HepG2 (cell line): ENCODE data around the gene AKT3. TPM values are rescaled to one million over a fixed set of nuclear protein-coding genes. Genes with fewer than 3 reads are reported as not detected.

Experiments used
- ATAC-seq: fragments of 200-7000 bp; cut with Tn5 transposase; 3 replicates; pipeline ENCODE4 v1.9.1; 2020; ENCODE audit warnings: mild to moderate bottlenecking, moderate library complexity
- BruUV-seq: library from RNA; stranded (reverse); fragments of 400-500 nt; replicated peaks from 2 replicates; lab custom pipeline; 2021; lab: Mats Ljungman, UMichigan
- CTCF ChIA-PET: fragments of 300-600 bp; formaldehyde crosslinking; extraction: SDS; loops from one replicate; lab custom pipeline; 2021; ENCODE audit warnings: low total read pairs, inconsistent platforms, low intra/inter-chr PET ratio; lab: Yijun Ruan, JAX
- POLR2A ChIA-PET: fragments of 350-600 bp; sonication (Branson Sonifier 250); formaldehyde crosslinking; loops from one replicate; lab custom pipeline; 2020; ENCODE audit warnings: antibody characterized with exemption, inconsistent platforms; lab: Yijun Ruan, JAX
- DNase-seq: peaks from one replicate; pipeline ENCODE4 v3.0.0-alpha.2; 2015; ENCODE audit warnings: low spot score
- FAIRE-seq: peaks from 3 replicates; lab custom pipeline; 2011; peaks lifted over from hg19 to GRCh38; lab: Jason Lieb, UNC
- H2AFZ ChIP-seq: one replicate; pipeline ENCODE4 v1.6.1; 2011; ENCODE audit warnings: low read length, inconsistent platforms
- H3K27ac ChIP-seq: fragments of 300-600 bp; 3 replicates; pipeline ENCODE4 v1.8.0; 2011; ENCODE audit warnings: mixed run types, mild to moderate bottlenecking, mixed read lengths, low read length, inconsistent platforms; ENCODE audit not compliant: insufficient read depth; ENCODE audit errors: extremely low read length
- H3K27me3 ChIP-seq, 2 experiments: fragments of 200-600 bp in 1 of 2; 2 replicates in 1 of 2; 3 replicates in 1 of 2; pipeline versions ENCODE4 v1.6.0 to v1.8.0; 2011; ENCODE audit warnings: low read length in 2 of 2, mild to moderate bottlenecking in 2 of 2, moderate library complexity in 2 of 2, inconsistent platforms in 1 of 2; ENCODE audit not compliant: insufficient read depth in 2 of 2, control insufficient read depth in 1 of 2
- H3K36me3 ChIP-seq, 2 experiments: fragments of 200-600 bp in 1 of 2; replicated peaks in 1 of 2; 2 replicates in 1 of 2; 3 replicates in 1 of 2; pipeline versions ENCODE4 v1.5.1 to v1.8.0; 2011; ENCODE audit warnings: low read length in 2 of 2, inconsistent platforms in 1 of 2; ENCODE audit not compliant: insufficient read depth in 2 of 2, control insufficient read depth in 1 of 2
- H3K4me1 ChIP-seq: 2 replicates; pipeline ENCODE4 v1.5.1; 2012; ENCODE audit warnings: low read length, inconsistent platforms; ENCODE audit not compliant: insufficient read depth
- H3K4me2 ChIP-seq: 2 replicates; pipeline ENCODE4 v1.6.0; 2011; ENCODE audit warnings: low read depth, low read length, inconsistent platforms
- H3K4me3 ChIP-seq, 3 experiments: fragments of 200-600 bp in 1 of 3; sonication (generic), shearing (Covaris generic) in 1 of 3; replicated peaks in 1 of 3; 2 replicates each; pipeline ENCODE4 v1.5.1; 2011 to 2016; ENCODE audit warnings: low read length in 3 of 3, inconsistent platforms in 2 of 3, low read depth in 2 of 3, mild to moderate bottlenecking in 2 of 3, control low read depth in 1 of 3, mixed read lengths in 1 of 3; ENCODE audit not compliant: insufficient read depth in 1 of 3
- H3K79me2 ChIP-seq: one replicate; pipeline ENCODE4 v1.6.1; 2011; ENCODE audit warnings: low read length, inconsistent platforms; ENCODE audit not compliant: insufficient read depth
- H3K9ac ChIP-seq: 2 replicates; pipeline ENCODE4 v1.6.0; 2011; ENCODE audit warnings: mild to moderate bottlenecking, low read depth, low read length, inconsistent platforms; ENCODE audit not compliant: insufficient read depth
- H3K9me3 ChIP-seq: 2 replicates; pipeline ENCODE4 v1.5.1; 2012; ENCODE audit warnings: mild to moderate bottlenecking, low read length
- H4K20me1 ChIP-seq: 2 replicates; pipeline ENCODE4 v1.6.0; 2011; ENCODE audit warnings: inconsistent platforms, mild to moderate bottlenecking, low read length, moderate library complexity; ENCODE audit not compliant: insufficient read depth
- BRCA1 ChIP-seq: sonication (generic); formaldehyde crosslinking; IDR thresholded peaks from 2 replicates; pipeline ENCODE4 v1.4.0; 2020; ENCODE audit warnings: missing genetic modification reagents
- CAMTA2 ChIP-seq: sonication (generic); formaldehyde crosslinking; IDR thresholded peaks from 2 replicates; pipeline ENCODE4 v1.4.0; 2020; ENCODE audit warnings: mild to moderate bottlenecking, missing genetic modification reagents, borderline replicate concordance
- HINFP ChIP-seq: sonication (generic); formaldehyde crosslinking; IDR thresholded peaks from 2 replicates; pipeline ENCODE4 v1.4.0; 2020; ENCODE audit warnings: low read depth, mild to moderate bottlenecking, missing genetic modification reagents
- NCOA1 ChIP-seq: sonication (generic); formaldehyde crosslinking; IDR thresholded peaks from 2 replicates; pipeline ENCODE4 v1.9.0; 2021; ENCODE audit warnings: missing genetic modification reagents
- SAFB2 ChIP-seq: sonication (generic); formaldehyde crosslinking; IDR thresholded peaks from 2 replicates; pipeline ENCODE4 v1.5.1; 2020; ENCODE audit warnings: missing genetic modification reagents, low read depth, mild to moderate bottlenecking, borderline replicate concordance
- ZNF281 ChIP-seq: sonication (generic); formaldehyde crosslinking; IDR thresholded peaks from 2 replicates; pipeline ENCODE4 v1.4.0; 2020; ENCODE audit warnings: missing genetic modification reagents, borderline replicate concordance
- ZNF432 ChIP-seq: sonication (generic); formaldehyde crosslinking; IDR thresholded peaks from 2 replicates; pipeline ENCODE4 v1.5.0; 2020; ENCODE audit warnings: missing genetic modification reagents, mild to moderate bottlenecking, borderline replicate concordance
- ZNF547 ChIP-seq: sonication (generic); formaldehyde crosslinking; IDR thresholded peaks from 2 replicates; pipeline ENCODE4 v1.5.1; 2020; ENCODE audit warnings: mild to moderate bottlenecking, missing genetic modification reagents
- whole genome bisulfite sequencing: methylation state at CpG from one replicate; pipeline ENCODE4 v1.1.6; 2017; ENCODE audit warnings: low lambda C conversion rate; 5-methylcytosine and 5-hydroxymethylcytosine counted together
- in situ Hi-C: cut with HindIII; loops from 2 replicates; pipeline ENCODE4 v1.10.0; 2017; ENCODE audit warnings: low pct_unique_long_range_greater_than_20kb; ENCODE audit not compliant: extremely low pct_ligation_motif_present
- intact Hi-C: fragments of 100-400 bp; cut with micrococcal nuclease; formaldehyde crosslinking; loops from one replicate; pipeline ENCODE4 v1.10.0; 2022; ENCODE audit not compliant: unreplicated experiment
- polyA plus RNA-seq, 8 experiments: library from polyadenylated mRNA; depleted of rRNA in 3 of 8; stranded (reverse) in 7 of 8; unstranded in 1 of 8; fragments of >200 nt; fragmentation: Illumina TruSeq in 4 of 8; extraction: Trizol in 4 of 8; gene quantifications; 2 replicates each; pipeline versions ENCODE4 v1.2.1 to v1.2.3, GENCODE V29; 2011 to 2016; ENCODE audit warnings: low read depth in 4 of 8, missing spikeins in 1 of 8, mixed read lengths in 1 of 8; ENCODE audit not compliant: insufficient read depth in 1 of 8
- total RNA-seq, 5 experiments: library from RNA; depleted of rRNA; stranded (reverse); fragments of >200 nt; fragmentation: Illumina TruSeq; extraction: Trizol; gene quantifications; 2 replicates each; pipeline ENCODE4 v1.2.3, GENCODE V29; 2016; ENCODE audit warnings: low read depth in 1 of 5
- TF ChIP-seq, protein P1 (sequence below): sonication (generic); formaldehyde crosslinking; IDR thresholded peaks from 2 replicates; pipeline ENCODE4 v1.4.0; 2020; ENCODE audit warnings: missing genetic modification reagents, borderline replicate concordance
- TF ChIP-seq, protein P2 (sequence below): sonication (generic); formaldehyde crosslinking; IDR thresholded peaks from 2 replicates; pipeline ENCODE4 v1.4.0; 2020; ENCODE audit warnings: missing genetic modification reagents

AKT3 gene
- total and polyA plus RNA-seq, 2 of the 13 experiments (the other 11 are each of a cell fraction or from before 2014, with no cell fraction given) = 0.07 TPM

DNA sequence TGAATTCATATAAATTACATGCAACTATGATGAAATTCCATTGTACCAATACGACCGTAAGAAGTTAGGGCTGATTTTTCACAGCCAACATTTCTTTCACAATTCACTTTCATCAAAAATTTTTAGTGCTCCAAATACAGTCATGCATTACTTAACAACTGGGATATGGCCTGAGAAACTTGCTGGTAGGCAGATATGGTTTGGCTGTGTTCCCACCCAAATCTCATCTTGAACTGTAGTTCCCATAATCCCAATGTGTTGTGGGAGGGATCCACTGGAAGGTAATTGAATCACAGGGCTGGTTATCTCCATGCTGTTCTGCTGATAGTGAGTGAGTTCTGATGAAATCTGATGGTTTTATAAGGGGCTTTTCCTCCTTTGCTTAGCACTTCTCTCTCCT lies 244.4 kb downstream of the AKT3 start:
- WGBS = 53% methylated on average over 2 of the region's 2 CpGs
- Histone ChIP-seq H3K27me3 (no peaks in the 10 kb centered on the region), H3K4me1 (no peaks in the 10 kb centered on the region), H3K4me2 (no peak overlapping the region), H3K36me3 (no peaks in the 10 kb centered on the region), H3K27ac (no peak overlapping the region), H3K79me2 (no peaks in the 10 kb centered on the region), H3K9ac (no peak overlapping the region), H3K9me3 (peaks cover 9% of the 10 kb centered on the region), H3K4me3 (no peak overlapping the region), H2AFZ (no peak overlapping the region), H4K20me1 (no peaks in the 10 kb centered on the region)
- DNase-seq (no peak), ATAC-seq (no peak), FAIRE-seq (no peak)
- in situ Hi-C loops = no loop called here
- intact Hi-C loops = no loop called here
- BruUV-seq = no TSS peak
- CTCF ChIA-PET = no interaction called here
- POLR2A ChIA-PET = no interaction called here
- no peak for TF ChIP-seq HINFP (CRISPR knock-in tag)
- no peak for TF ChIP-seq SAFB2 (CRISPR knock-in tag)
- TF ChIP-seq BRCA1 (CRISPR knock-in tag) = no peak
- no peak for TF ChIP-seq ZNF547 (CRISPR knock-in tag)
- no peak for TF ChIP-seq CAMTA2 (CRISPR knock-in tag)
- TF ChIP-seq NCOA1 = no peak
- TF ChIP-seq, protein P1, sequence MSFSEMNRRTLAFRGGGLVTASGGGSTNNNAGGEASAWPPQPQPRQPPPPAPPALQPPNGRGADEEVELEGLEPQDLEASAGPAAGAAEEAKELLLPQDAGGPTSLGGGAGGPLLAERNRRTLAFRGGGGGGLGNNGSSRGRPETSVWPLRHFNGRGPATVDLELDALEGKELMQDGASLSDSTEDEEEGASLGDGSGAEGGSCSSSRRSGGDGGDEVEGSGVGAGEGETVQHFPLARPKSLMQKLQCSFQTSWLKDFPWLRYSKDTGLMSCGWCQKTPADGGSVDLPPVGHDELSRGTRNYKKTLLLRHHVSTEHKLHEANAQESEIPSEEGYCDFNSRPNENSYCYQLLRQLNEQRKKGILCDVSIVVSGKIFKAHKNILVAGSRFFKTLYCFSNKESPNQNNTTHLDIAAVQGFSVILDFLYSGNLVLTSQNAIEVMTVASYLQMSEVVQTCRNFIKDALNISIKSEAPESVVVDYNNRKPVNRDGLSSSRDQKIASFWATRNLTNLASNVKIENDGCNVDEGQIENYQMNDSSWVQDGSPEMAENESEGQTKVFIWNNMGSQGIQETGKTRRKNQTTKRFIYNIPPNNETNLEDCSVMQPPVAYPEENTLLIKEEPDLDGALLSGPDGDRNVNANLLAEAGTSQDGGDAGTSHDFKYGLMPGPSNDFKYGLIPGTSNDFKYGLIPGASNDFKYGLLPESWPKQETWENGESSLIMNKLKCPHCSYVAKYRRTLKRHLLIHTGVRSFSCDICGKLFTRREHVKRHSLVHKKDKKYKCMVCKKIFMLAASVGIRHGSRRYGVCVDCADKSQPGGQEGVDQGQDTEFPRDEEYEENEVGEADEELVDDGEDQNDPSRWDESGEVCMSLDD (CRISPR knock-in tag) = no peak
- no peak for TF ChIP-seq ZNF281 (CRISPR knock-in tag)
- TF ChIP-seq, protein P2, sequence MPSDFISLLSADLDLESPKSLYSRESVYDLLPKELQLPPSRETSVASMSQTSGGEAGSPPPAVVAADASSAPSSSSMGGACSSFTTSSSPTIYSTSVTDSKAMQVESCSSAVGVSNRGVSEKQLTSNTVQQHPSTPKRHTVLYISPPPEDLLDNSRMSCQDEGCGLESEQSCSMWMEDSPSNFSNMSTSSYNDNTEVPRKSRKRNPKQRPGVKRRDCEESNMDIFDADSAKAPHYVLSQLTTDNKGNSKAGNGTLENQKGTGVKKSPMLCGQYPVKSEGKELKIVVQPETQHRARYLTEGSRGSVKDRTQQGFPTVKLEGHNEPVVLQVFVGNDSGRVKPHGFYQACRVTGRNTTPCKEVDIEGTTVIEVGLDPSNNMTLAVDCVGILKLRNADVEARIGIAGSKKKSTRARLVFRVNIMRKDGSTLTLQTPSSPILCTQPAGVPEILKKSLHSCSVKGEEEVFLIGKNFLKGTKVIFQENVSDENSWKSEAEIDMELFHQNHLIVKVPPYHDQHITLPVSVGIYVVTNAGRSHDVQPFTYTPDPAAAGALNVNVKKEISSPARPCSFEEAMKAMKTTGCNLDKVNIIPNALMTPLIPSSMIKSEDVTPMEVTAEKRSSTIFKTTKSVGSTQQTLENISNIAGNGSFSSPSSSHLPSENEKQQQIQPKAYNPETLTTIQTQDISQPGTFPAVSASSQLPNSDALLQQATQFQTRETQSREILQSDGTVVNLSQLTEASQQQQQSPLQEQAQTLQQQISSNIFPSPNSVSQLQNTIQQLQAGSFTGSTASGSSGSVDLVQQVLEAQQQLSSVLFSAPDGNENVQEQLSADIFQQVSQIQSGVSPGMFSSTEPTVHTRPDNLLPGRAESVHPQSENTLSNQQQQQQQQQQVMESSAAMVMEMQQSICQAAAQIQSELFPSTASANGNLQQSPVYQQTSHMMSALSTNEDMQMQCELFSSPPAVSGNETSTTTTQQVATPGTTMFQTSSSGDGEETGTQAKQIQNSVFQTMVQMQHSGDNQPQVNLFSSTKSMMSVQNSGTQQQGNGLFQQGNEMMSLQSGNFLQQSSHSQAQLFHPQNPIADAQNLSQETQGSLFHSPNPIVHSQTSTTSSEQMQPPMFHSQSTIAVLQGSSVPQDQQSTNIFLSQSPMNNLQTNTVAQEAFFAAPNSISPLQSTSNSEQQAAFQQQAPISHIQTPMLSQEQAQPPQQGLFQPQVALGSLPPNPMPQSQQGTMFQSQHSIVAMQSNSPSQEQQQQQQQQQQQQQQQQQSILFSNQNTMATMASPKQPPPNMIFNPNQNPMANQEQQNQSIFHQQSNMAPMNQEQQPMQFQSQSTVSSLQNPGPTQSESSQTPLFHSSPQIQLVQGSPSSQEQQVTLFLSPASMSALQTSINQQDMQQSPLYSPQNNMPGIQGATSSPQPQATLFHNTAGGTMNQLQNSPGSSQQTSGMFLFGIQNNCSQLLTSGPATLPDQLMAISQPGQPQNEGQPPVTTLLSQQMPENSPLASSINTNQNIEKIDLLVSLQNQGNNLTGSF (CRISPR knock-in tag) = no peak
- TF ChIP-seq ZNF432 (CRISPR knock-in tag) = no peak
